SK-N-SH (cell line): ENCODE results near the gene ZKSCAN5. TPM values are rescaled to one million over a fixed set of nuclear protein-coding genes. Genes with fewer than 3 reads are reported as not detected.

Source experiments
- CTCF ChIA-PET: fragments of 300-600, 350-600 bp; formaldehyde crosslinking; extraction: SDS; loops from one replicate; lab custom pipeline; 2021; lab: Yijun Ruan, JAX
- POLR2A ChIA-PET: fragments of 350-600 bp; sonication (Branson Sonifier 250); formaldehyde crosslinking; extraction: SDS; loops from one replicate; lab custom pipeline; 2020; ENCODE audit warnings: antibody characterized with exemption, inconsistent platforms; lab: Yijun Ruan, JAX
- DNase-seq: peaks from one replicate; pipeline ENCODE4 v3.0.0; 2012
- H2AFZ ChIP-seq: fragments of 200-600 bp; sonication (generic); 2 replicates; pipeline ENCODE4 v1.8.1; 2016; ENCODE audit warnings: antibody characterized with exemption, mild to moderate bottlenecking, low read depth
- H3F3A ChIP-seq: fragments of 200-600 bp; sonication (generic); replicated peaks from 2 replicates; pipeline ENCODE3; 2016; ENCODE audit warnings: antibody characterized with exemption, mild to moderate bottlenecking; ENCODE audit not compliant: insufficient read depth
- H3K27ac ChIP-seq, 2 experiments: fragments of 200-500 bp in 1 of 2; fragments of 200-600 bp in 1 of 2; sonication (Bioruptor generic) in 1 of 2; sonication (generic), shearing (Covaris generic) in 1 of 2; 2 replicates each; pipeline versions ENCODE4 v1.5.1 to v1.6.1; 2014 to 2016; ENCODE audit warnings: low read depth in 2 of 2, inconsistent platforms in 1 of 2, low read length in 1 of 2, mild to moderate bottlenecking in 1 of 2, mixed read lengths in 1 of 2
- H3K27me3 ChIP-seq: fragments of 200-600 bp; sonication (generic), shearing (Covaris generic); 2 replicates; pipeline ENCODE4 v1.6.1; 2016; ENCODE audit warnings: mixed run types; ENCODE audit not compliant: insufficient read depth
- H3K36me3 ChIP-seq, 2 experiments: fragments of 200-500 bp in 1 of 2; fragments of 200-600 bp in 1 of 2; sonication (Bioruptor generic) in 1 of 2; sonication (generic) in 1 of 2; replicated peaks in 1 of 2; 2 replicates each; pipeline versions ENCODE3 to v1.5.1; 2014 to 2016; ENCODE audit warnings: low read length in 1 of 2, mild to moderate bottlenecking in 1 of 2; ENCODE audit not compliant: insufficient read depth in 2 of 2, control insufficient read depth in 1 of 2
- H3K4me1 ChIP-seq, 2 experiments: fragments of 200-500 bp in 1 of 2; fragments of 200-600 bp in 1 of 2; sonication (Bioruptor generic) in 1 of 2; sonication (generic), shearing (Covaris generic) in 1 of 2; 2 replicates each; pipeline versions ENCODE4 v1.5.1 to v1.6.1; 2014 to 2016; ENCODE audit warnings: low read depth in 1 of 2, low read length in 1 of 2, mixed run types in 1 of 2; ENCODE audit not compliant: insufficient read depth in 2 of 2, control insufficient read depth in 1 of 2
- H3K4me2 ChIP-seq: fragments of 200-600 bp; sonication (generic), shearing (Covaris generic); 2 replicates; pipeline ENCODE4 v1.6.1; 2017; ENCODE audit warnings: mixed run types
- H3K4me3 ChIP-seq, 2 experiments: fragments of 200-500 bp in 1 of 2; fragments of 200-600 bp in 1 of 2; sonication (Bioruptor generic) in 1 of 2; sonication (generic), shearing (Covaris generic) in 1 of 2; 2 replicates each; pipeline versions ENCODE4 v1.5.1 to v1.8.1; 2014 to 2016; ENCODE audit warnings: low read depth in 2 of 2, inconsistent platforms in 1 of 2, low read length in 1 of 2, mild to moderate bottlenecking in 1 of 2, mixed read lengths in 1 of 2, moderate library complexity in 1 of 2
- H3K79me2 ChIP-seq: fragments of 200-600 bp; sonication (generic); 2 replicates; pipeline ENCODE4 v1.8.1; 2017; ENCODE audit warnings: mild to moderate bottlenecking; ENCODE audit not compliant: insufficient read depth
- H3K9ac ChIP-seq: fragments of 200-600 bp; sonication (generic); 2 replicates; pipeline ENCODE4 v1.6.1; 2017; ENCODE audit warnings: mixed run types
- H3K9me2 ChIP-seq: fragments of 200-600 bp; sonication (generic); 2 replicates; pipeline ENCODE4 v1.6.1; 2017; ENCODE audit warnings: mixed run types
- H3K9me3 ChIP-seq: fragments of 200-600 bp; sonication (generic); 2 replicates; pipeline ENCODE4 v1.6.1; 2017; ENCODE audit warnings: mixed run types, mild to moderate bottlenecking, moderate library complexity
- H4K20me1 ChIP-seq: fragments of 200-600 bp; sonication (generic); 2 replicates; pipeline ENCODE4 v1.6.1; 2017; ENCODE audit warnings: mild to moderate bottlenecking, mixed run types; ENCODE audit not compliant: insufficient read depth
- CHD2 ChIP-seq: fragments of 150-350 bp; IDR thresholded peaks from 2 replicates; pipeline ENCODE4 v1.6.1; 2018; ENCODE audit warnings: low read length; ENCODE audit not compliant: partially characterized antibody
- ELF1 ChIP-seq: IDR thresholded peaks from 2 replicates; pipeline ENCODE4 v1.4.0; 2012
- EP300 ChIP-seq, 2 experiments: IDR thresholded peaks; 2 replicates each; pipeline versions ENCODE4 v1.4.0 to v1.6.1; 2012; ENCODE audit warnings: borderline replicate concordance in 1 of 2, low read depth in 1 of 2, low read length in 1 of 2
- FOSL2 ChIP-seq: IDR thresholded peaks from 2 replicates; pipeline ENCODE4 v1.4.0; 2012; ENCODE audit warnings: low read depth, mild to moderate bottlenecking, moderate library complexity, borderline replicate concordance
- FOXM1 ChIP-seq: IDR thresholded peaks from 2 replicates; pipeline ENCODE4 v1.4.0; 2012; ENCODE audit warnings: low read depth, mild to moderate bottlenecking
- GABPA ChIP-seq: IDR thresholded peaks from 2 replicates; pipeline ENCODE4 v1.4.0; 2012; ENCODE audit warnings: low read depth, mild to moderate bottlenecking
- GATA2 ChIP-seq: sonication (generic); formaldehyde crosslinking; IDR thresholded peaks from 2 replicates; pipeline ENCODE4 v1.5.0; 2020; ENCODE audit warnings: mild to moderate bottlenecking, missing genetic modification reagents
- IRF3 ChIP-seq: fragments of 150-350 bp; IDR thresholded peaks from 2 replicates; pipeline ENCODE4 v1.6.1; 2016; ENCODE audit warnings: mild to moderate bottlenecking, low read depth, low read length
- MEF2A ChIP-seq: IDR thresholded peaks from 2 replicates; pipeline ENCODE4 v1.4.0; 2012; ENCODE audit warnings: low read depth, borderline replicate concordance
- MXI1 ChIP-seq: IDR thresholded peaks from 2 replicates; pipeline ENCODE4 v1.6.1; 2012; ENCODE audit warnings: mild to moderate bottlenecking, low read depth, low read length, improper control_type of control experiment
- NFIC ChIP-seq: IDR thresholded peaks from 2 replicates; pipeline ENCODE4 v1.4.0; 2012; ENCODE audit warnings: borderline replicate concordance
- RAD21 ChIP-seq: IDR thresholded peaks from 2 replicates; pipeline ENCODE4 v1.6.1; 2012; ENCODE audit warnings: mild to moderate bottlenecking, low read length
- RFX5 ChIP-seq: IDR thresholded peaks from 2 replicates; pipeline ENCODE4 v1.6.1; 2012; ENCODE audit warnings: mild to moderate bottlenecking, improper control_type of control experiment, low read length
- RXRA ChIP-seq: IDR thresholded peaks from 2 replicates; pipeline ENCODE4 v1.4.0; 2012; ENCODE audit warnings: low read depth, mild to moderate bottlenecking, borderline replicate concordance
- TEAD4 ChIP-seq: IDR thresholded peaks from 2 replicates; pipeline ENCODE4 v1.4.0; 2012; ENCODE audit warnings: mild to moderate bottlenecking, borderline replicate concordance; ENCODE audit not compliant: insufficient read depth
- USF1 ChIP-seq: IDR thresholded peaks from 2 replicates; pipeline ENCODE4 v1.4.0; 2012; ENCODE audit warnings: low read depth, borderline replicate concordance
- YY1 ChIP-seq: IDR thresholded peaks from 2 replicates; pipeline ENCODE4 v1.4.0; 2012; ENCODE audit warnings: low read depth, mild to moderate bottlenecking
- ZBTB33 ChIP-seq: IDR thresholded peaks from 2 replicates; pipeline ENCODE4 v1.4.0; 2012; ENCODE audit warnings: low read depth, borderline replicate concordance
- WGBS: methylation state at CpG from one replicate; pipeline ENCODE4 v1.1.6; 2017; ENCODE audit warnings: low lambda C conversion rate; 5-methylcytosine and 5-hydroxymethylcytosine counted together
- polyA plus RNA-seq, 3 experiments: library from polyadenylated mRNA; depleted of rRNA; stranded (reverse); fragments of >200 nt; gene quantifications; 2 replicates each; pipeline ENCODE4 v1.2.3, GENCODE V29; 2012
- TF ChIP-seq, protein P1 (sequence below): IDR thresholded peaks from 2 replicates; pipeline ENCODE4 v1.6.1; 2012; ENCODE audit warnings: mild to moderate bottlenecking, low read depth, low read length, moderate library complexity

Gene ZKSCAN5
- polyA plus RNA-seq, 1 of the 3 experiments (the other 2 are of a cell fraction) = 7.5 TPM

GRCh38 chr7:99489235-99489634 is 15.2 kb upstream of the ZKSCAN5 start:
- H3K9me2 ChIP-seq = no peaks in the 10 kb centered on the region
- H3K27me3 ChIP-seq = no peaks in the 10 kb centered on the region
- H3K27ac ChIP-seq = no peak overlapping the region
- DNase-seq = no peak
- H3K4me1 ChIP-seq = no peaks in the 10 kb centered on the region
- H3K4me3 ChIP-seq = no peak overlapping the region
- WGBS = 86% methylated on average over 4 of the region's 4 CpGs
- no peak overlapping the region for H3K4me2 ChIP-seq
- H3K9ac ChIP-seq = no peak overlapping the region
- no peaks in the 10 kb centered on the region for H4K20me1 ChIP-seq
- H3K36me3 ChIP-seq = peaks cover 16 to 30% of the 10 kb centered on the region in 2 experiments
- ChIA-PET CTCF (interaction anchor here (0.7 kb wide), 1 partner anchor 24 kb away, joined by 3 read pairs; the partner anchor contains the start of gene ATP5MF), POLR2A (no interaction called here)
- peaks cover 36% of the 10 kb centered on the region for H3K79me2 ChIP-seq
- peaks cover 7% of the 10 kb centered on the region for H3F3A ChIP-seq
- peaks cover 9% of the 10 kb centered on the region; the same call in 1 of the 2 replicates for H3K9me3 ChIP-seq
- no peak overlapping the region for H2AFZ ChIP-seq
- no peak for TF ChIP-seq USF1
- TF ChIP-seq MXI1 = no peak
- TF ChIP-seq MEF2A = no peak
- no peak for TF ChIP-seq EP300 (IDR thresholded peaks at IDR 0.05; ENCODE audit: borderline replicate concordance in 1 of 2, low read depth in 1 of 2, low read length in 1 of 2)
- no peak for TF ChIP-seq ZBTB33
- no peak for TF ChIP-seq FOXM1
- TF ChIP-seq YY1 = no peak
- TF ChIP-seq RFX5 = no peak
- TF ChIP-seq RXRA = no peak
- TF ChIP-seq, protein P1, sequence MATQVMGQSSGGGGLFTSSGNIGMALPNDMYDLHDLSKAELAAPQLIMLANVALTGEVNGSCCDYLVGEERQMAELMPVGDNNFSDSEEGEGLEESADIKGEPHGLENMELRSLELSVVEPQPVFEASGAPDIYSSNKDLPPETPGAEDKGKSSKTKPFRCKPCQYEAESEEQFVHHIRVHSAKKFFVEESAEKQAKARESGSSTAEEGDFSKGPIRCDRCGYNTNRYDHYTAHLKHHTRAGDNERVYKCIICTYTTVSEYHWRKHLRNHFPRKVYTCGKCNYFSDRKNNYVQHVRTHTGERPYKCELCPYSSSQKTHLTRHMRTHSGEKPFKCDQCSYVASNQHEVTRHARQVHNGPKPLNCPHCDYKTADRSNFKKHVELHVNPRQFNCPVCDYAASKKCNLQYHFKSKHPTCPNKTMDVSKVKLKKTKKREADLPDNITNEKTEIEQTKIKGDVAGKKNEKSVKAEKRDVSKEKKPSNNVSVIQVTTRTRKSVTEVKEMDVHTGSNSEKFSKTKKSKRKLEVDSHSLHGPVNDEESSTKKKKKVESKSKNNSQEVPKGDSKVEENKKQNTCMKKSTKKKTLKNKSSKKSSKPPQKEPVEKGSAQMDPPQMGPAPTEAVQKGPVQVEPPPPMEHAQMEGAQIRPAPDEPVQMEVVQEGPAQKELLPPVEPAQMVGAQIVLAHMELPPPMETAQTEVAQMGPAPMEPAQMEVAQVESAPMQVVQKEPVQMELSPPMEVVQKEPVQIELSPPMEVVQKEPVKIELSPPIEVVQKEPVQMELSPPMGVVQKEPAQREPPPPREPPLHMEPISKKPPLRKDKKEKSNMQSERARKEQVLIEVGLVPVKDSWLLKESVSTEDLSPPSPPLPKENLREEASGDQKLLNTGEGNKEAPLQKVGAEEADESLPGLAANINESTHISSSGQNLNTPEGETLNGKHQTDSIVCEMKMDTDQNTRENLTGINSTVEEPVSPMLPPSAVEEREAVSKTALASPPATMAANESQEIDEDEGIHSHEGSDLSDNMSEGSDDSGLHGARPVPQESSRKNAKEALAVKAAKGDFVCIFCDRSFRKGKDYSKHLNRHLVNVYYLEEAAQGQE = no peak
- no peak for TF ChIP-seq FOSL2
- no peak for TF ChIP-seq NFIC
- no peak for TF ChIP-seq GABPA
- no peak for TF ChIP-seq CHD2
- no peak for TF ChIP-seq IRF3
- TF ChIP-seq TEAD4 = no peak
- TF ChIP-seq ELF1 = no peak
- no peak for TF ChIP-seq RAD21
- no peak for TF ChIP-seq GATA2 (CRISPR knock-in tag)
